GM19463 (cell line): ENCODE results near the gene RASA3.
"Not testable (repeated sequence)": the region's sequence is repeated elsewhere in the genome, so short reads cannot be mapped to it uniquely, and the experiment has no call there.

Experiments
- ATAC-seq: cut with Tn5 transposase; IDR thresholded peaks from one replicate; pipeline ENCODE4 v1.9.1; 2021; ENCODE audit warnings: mild to moderate bottlenecking, moderate library complexity; ENCODE audit not compliant: unreplicated experiment

Gene RASA3

DNA sequence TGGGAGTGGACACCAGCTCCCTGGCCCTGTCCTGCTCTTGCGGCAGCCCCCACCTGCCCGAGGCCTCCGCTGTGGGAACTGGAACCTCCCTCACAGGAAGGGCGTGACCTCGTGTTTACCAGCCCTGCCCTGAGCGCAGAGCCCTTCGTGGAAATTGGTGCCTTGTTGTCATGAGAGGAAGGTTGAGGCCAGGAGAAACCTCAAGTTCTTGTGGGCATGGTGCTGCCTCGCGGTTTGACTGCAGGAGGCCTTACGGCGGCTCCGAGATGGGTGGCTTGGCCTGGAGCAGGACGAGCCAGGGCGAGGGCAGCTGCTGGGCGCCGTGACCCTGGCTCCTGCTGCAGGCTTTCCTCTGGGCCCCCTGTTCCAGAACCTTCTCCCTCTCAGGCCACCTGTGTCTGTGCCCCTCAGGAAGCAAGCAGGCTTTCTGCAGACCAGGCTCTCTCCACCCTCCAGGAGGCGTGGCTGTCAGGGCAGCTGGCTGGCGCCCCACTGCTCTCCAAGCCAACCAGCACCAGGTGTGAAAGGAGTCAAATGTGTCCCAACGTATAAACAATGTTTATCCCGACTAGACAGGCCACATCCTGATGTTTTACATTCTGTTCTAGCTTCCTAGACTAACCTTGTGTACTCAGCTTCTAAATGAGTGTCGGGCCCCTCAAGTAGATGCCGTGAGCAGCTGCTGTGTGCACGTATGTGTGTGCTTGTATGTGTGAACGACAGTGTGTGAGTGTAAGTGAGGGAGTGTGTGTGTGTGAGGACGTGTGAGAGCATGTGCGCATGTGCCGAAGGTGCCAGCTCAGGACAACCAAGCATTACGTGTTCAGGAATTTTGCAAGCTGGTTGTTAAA lies 10.4 kb upstream of the RASA3 start:
- ATAC-seq: no peak

- ATAC-seq: no peak
Observed at GRCh38 chr13:114142137-114142550, 9.7 kb upstream of the RASA3 start.

- ATAC-seq: no peak
Observed at GRCh38 chr13:114141261-114141996, 9.0 kb upstream of the RASA3 start.

GRCh38 chr13:114140906-114141250 lies 8.5 kb upstream of the RASA3 start:
- no peak for ATAC-seq

GRCh38 chr13:114140131-114140905 lies 7.9 kb upstream of the RASA3 start:
- no peak for ATAC-seq

- ATAC-seq: no peak
Observed at GRCh38 chr13:114136576-114136975, 4.2 kb upstream of the RASA3 start.

- no peak for ATAC-seq
Observed at GRCh38 chr13:114135731-114136171, 3.3 kb upstream of the RASA3 start.

GRCh38 chr13:114134944-114135610 lies 2.7 kb upstream of the RASA3 start:
- no peak for ATAC-seq

GRCh38 chr13:114134111-114134943 lies 1.9 kb upstream of the RASA3 start:
- ATAC-seq: no peak

- ATAC-seq: not testable (repeated sequence)
Observed at GRCh38 chr13:114133552-114133951, 1.1 kb upstream of the RASA3 start.

DNA sequence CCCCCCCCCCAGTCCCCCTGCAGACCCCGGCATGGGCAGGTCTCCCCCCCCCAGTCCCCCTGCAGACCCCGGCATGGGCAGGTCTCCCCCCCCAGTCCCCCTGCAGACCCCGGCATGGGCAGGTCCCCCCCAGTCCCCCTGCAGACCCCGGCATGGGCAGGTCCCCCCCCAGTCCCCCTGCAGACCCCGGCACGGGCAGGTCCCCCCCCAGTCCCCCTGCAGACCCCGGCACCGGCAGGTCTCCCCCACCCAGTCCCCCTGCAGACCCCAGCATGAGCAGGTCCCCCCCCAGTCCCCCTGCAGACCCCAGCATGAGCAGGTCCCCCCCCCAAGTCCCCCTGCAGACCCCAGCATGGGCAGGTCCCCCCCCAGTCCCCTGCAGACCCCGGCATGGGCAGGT lies 703 bp upstream of the RASA3 start:
- not testable (repeated sequence) for ATAC-seq

DNA sequence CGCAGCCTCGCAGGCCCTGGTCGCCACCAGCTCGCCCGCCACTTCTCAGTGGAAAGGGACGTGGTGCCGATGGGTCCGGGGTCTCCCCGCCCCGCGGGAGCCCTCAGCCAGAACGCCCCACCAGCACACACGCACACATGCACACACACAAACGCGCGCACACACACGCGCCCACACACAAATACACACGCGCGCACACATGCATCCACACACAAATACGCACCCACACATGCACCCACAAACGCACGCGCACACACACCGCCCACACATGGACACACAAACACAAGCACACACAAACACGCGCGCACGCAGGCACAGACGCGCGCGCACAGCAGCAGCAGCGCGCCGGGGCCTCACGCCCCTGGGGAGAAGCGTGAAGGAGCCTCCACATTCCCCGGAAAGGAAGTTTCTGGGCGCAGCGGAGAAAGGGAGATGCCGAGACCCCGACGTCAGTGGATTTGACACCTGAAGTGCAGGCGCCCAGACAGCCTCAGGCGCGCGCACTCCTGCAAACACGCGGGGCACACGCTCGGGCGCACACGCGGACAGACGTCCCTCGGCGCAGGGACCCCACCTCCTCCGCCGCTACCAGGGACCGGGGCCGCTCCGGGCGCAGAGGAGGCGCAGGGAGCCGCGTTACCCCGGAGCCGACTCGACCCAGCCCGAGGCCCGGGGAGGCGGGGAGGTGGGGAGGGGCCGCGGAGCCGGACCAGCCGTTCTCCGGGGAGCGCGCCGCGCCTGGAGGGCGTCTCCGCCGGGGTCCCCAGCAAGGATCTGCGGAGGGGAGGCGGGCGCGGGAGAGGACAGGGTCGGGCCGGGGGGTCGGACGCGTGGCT lies 622 bp downstream of the RASA3 start:
- ATAC-seq: no peak

DNA sequence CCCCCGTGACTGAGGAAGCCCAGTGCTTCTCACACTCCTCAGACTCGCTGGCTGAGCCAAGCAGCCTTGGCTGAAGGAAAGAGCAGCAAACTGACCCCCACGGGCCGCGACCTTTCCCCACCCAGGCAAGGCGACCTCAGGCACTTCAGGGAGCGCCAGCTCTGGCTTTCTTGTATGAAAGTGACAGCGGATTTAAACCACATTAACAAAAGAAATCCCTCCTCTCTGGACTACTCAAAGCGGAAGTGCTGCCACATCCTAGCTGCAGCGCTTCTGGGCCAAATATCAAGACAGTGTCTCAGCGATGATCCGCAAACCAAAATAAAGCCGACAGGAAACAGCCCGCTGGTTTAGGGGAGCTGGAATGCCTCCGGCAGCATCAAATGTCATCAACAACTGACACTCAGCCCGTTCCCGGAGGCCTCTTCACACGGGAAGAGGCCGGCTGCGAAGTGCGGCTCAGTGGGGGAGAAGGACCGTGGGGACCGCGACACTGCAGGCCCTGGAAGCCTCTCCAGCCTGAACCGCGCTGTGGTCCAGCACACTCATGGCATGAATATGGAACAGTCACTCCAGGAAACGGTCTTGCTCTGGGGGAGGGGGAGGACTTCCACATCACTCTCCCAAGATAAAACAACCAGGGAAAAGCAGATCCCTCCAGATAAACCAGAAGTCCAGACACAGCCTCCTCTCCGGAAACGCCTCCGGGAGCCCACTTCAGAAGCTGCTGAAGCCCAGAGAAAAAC lies 1.4 kb downstream of the RASA3 start:
- ATAC-seq: peak; percentile 20

GRCh38 chr13:114130131-114130836 lies 2.1 kb downstream of the RASA3 start:
- no peak for ATAC-seq

- ATAC-seq: no peak
Observed at GRCh38 chr13:114129649-114130062, 2.8 kb downstream of the RASA3 start.

DNA sequence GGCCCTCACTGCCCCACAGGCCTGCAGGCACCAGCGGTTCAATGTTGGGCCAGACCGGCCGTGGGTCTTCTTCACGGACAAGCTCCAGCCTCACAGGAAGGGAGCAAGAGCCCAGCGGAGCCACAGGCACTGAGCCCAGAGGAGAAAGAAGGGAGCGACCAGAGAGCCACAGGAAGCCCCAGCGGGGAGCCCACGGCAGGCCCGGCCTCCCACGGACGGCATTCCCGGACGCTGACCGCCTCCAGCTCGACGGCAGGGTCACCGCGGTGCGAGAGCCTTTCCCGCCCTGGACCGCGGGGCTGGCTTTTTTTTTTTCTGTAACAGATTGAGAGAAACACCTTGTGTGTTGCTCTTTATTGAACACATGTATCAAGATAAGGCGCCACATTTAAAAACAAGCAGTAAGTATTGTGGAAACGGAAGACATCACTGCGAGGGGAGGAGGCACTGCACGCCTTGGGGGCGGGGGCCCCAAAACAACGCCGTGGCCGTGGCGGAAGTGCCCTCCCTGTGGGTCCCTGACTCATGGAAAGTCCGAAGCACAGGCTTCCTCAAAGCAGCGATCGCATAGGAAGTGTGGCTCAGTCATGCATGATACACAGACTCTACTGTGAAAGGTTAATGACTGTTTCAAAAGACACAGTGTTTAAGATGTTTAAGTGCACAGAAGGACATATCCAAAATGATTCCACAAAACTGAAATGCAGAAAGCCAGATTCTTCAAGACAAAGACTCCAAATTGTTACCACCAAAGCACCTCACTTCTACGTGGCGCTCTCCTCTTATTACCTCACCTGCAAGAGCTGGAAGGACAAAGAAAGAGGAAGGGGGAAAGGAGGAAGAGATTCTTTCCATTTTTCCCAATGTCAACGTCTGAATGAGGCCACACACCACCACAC lies 3.5 kb downstream of the RASA3 start:
- peak; percentile 60 for ATAC-seq

DNA sequence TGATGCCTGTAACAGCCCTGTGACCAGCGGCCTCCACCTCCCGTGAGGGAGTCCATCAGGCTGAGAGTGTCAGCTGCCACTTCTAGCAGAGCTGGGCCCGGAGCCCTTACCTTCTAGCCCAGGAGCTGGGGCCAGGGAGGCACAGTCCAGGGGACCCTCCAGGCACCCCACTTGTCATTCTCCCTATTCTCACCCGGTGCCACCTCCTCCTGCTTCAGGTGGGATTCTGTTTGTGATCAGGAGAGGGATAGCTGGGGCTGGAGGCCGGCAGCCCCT lies 4.1 kb downstream of the RASA3 start:
- no peak for ATAC-seq
